ENCODE measurements around the gene GBP5.
"Not testable (repeated sequence)": the region's sequence is repeated elsewhere in the genome, so short reads cannot be mapped to it uniquely, and the experiment has no call there.

GBP5 gene, protein sequence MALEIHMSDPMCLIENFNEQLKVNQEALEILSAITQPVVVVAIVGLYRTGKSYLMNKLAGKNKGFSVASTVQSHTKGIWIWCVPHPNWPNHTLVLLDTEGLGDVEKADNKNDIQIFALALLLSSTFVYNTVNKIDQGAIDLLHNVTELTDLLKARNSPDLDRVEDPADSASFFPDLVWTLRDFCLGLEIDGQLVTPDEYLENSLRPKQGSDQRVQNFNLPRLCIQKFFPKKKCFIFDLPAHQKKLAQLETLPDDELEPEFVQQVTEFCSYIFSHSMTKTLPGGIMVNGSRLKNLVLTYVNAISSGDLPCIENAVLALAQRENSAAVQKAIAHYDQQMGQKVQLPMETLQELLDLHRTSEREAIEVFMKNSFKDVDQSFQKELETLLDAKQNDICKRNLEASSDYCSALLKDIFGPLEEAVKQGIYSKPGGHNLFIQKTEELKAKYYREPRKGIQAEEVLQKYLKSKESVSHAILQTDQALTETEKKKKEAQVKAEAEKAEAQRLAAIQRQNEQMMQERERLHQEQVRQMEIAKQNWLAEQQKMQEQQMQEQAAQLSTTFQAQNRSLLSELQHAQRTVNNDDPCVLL

DNA sequence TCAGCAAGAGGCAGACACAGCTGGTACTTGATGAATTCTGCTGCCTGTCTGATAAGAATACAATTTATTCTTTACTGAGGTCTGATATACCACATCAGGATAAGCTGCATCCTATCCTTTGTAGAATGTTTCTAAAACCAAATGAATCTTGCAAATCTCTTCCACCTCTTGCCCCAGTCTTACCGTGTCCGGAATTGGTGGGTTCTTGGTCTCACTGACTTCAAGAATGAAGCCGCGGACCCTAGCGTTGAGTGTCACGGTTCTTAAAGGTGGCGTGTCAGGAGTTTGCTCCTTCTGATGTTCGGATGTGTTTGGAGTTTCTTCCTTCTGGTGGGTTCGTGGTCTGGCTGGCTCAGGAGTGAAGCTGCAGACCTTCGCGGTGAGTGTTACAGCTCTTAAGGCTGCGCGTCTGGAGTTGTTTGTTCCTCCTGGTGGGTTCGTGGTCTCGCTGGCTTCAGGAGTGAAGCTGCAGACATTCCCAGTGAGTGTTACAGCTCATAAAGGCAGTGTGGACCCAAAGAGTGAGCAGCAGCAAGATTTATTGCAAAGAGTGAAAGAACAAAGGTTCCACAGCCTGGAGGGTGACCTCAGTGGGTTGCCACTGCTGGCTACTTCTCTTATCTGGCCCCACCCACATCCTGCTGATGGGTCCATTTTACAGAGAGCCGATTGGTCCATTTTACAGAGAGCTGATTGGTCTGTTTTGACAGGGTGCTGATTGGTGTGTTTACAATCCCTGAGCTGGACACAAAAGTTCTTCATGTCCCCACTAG is at the start of gene GBP5:
Gene GBP5, minus strand, starts transcription at position 592 of the 773 bp plus-strand sequence. CDS start 3,305 bp downstream, outside the sequence.
- DNase-seq (ENCODE audit: low read depth in 2 of 2), result peak; percentile 47 to 49

DNA sequence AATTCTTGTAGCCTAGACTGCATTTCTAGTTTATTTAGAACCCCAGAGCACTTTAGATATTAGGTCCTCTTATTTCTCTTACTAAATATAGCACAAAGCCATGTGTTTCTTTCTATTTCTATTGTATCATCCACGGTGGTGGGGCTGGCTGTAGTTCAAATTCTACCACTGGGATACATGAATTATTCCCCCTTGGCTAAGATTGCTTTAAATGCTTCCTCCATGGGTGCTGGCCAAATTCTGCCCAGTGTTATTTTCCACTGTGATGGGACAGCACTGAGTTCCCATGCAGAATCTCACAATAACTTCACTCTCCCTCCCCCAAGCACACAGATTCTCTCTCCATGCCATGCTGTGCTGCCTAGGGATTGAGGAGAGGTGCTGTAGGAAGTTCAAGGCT is 49.7 kb upstream of the GBP5 start:
- no peak for DNase-seq (ENCODE audit: low read depth in 2 of 2)

DNA sequence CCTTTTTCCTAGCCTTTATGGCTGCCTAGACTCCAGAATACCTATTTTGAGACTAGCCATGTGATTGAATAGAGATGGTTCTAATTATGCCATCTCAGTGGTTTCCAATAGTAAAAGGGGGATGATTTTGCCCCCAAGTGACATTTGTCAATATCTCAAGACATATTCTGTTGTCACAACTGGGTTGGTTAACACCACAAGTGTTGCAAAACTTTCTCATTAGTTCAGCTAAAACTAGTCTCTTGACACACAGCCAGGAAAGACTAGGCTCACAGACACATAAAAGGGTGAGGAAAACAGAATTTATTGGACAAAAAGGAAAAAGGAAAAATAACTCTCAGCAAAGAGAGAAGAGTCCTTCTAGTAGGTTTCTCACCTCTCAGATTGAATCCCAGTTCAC is 39.9 kb upstream of the GBP5 start:
- no peak for DNase-seq (ENCODE audit: low read depth in 2 of 2)

DNA sequence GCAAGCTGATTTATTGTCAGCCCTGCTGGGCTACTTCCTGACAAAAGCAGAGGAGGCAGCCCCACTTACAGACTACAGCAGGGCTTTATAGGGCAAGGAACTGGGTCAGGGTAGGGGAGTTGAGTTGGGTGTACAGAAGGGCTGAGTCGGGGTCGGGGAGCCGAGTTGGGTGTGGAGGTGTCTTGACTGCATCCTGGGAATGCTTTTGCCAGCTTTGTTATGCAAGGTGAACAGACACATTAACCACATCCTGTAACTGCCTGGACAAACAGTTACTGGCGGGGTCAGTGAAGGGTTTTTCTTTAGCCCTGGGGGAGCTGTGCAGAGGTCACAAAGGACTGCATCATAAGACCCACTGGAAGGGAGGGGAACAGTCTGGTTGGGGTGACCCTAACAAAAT is 39.1 kb upstream of the GBP5 start:
- no peak for DNase-seq (ENCODE audit: low read depth in 2 of 2)

DNA sequence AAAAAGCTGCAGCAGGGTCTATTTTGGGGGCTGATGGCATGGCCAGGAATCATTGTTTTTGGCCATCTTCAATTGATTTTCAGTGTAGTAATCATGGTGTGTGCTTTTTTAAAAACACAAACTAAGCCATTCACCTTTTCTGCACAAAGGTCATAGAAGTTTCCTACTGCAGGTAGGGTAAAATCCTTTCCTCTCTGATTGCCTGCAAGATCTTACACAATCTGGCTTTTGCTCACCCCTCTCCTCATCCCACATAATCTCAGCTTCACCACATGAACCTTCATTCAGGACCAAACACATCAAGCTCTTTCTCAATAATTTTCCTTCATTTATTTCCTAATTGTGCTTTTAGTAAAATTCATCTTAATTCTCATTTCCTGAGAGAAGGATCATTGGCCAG is 38.3 kb upstream of the GBP5 start:
- DNase-seq (ENCODE audit: low read depth in 2 of 2), result no peak

DNA sequence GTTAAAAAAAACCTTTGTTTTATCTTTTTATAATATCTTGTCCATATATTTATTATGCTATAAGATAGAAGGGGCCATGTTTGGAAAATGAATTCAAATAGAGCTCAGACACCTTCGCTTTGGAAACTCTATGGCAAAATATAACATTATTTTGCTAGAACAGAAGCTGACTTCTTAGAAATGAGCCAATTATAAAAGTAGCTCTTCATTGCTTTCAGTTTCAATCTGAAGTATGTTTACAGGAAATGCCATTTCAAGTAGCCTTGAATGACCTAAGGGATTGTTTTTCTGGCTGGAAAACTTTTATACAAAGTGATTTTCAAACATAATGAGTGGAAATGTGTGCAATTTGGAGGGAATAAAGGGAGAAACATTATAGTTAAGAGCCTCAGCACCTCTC is 37.8 kb upstream of the GBP5 start:
- no peak for DNase-seq (ENCODE audit: low read depth in 2 of 2)

DNA sequence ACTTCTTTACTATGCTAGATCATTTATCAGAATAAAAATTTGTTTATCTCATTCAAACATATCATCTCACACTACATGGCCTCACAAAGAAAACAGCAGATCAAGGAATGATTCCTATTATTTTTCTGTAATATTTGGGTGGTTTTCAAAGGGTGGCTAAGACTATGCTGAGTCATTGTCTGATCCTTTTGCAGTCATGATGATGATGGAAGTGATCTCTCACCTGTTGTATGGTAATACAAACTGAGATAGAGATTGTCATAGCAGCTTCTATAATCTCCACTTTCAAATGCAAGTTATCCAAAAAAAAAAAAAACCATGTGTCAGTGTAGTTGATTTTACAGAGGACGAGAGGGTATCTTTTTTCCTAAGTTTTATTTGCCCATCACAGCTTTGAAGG is 37.2 kb upstream of the GBP5 start:
- no peak for DNase-seq (ENCODE audit: low read depth in 2 of 2)

DNA sequence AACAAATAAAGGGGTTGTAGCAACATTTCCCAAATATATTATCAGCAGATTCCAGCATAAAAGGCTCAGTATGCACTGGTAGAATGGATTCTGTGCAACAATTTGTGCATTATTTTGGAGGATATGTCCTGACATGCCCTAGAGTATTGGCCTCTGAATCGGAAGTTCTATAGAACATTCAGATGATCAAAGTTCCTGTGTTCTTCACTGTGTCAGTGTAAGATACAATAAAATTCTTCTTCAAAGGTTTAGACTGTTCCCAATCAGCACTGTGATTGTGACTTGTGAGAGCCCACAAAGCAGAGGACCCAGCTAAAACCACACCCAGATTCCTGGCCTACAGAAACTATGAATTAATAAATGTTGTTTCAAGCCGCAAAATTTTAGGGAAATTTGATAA is 33.6 kb upstream of the GBP5 start:
- DNase-seq (ENCODE audit: low read depth in 2 of 2), result no peak

DNA sequence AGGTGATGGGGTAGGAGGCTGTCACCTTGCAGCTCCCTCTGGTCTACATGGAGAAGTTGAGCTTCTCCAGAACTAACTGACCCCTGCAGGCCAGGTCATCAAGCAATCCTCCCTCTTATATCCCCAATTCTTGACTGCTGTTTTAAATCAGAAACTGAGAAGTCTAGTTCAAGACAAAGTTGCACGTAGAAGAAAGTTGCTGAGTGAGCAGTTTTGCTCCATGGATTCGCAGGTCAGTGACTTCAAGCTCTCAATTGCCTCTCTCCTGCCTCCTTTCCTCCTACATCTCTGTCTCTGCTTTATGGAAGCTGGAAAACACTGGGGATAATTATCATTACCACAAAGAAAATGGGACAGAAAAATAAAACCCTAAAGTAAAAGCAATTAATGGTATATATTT is 32.8 kb upstream of the GBP5 start:
- DNase-seq (ENCODE audit: low read depth in 2 of 2), result no peak

DNA sequence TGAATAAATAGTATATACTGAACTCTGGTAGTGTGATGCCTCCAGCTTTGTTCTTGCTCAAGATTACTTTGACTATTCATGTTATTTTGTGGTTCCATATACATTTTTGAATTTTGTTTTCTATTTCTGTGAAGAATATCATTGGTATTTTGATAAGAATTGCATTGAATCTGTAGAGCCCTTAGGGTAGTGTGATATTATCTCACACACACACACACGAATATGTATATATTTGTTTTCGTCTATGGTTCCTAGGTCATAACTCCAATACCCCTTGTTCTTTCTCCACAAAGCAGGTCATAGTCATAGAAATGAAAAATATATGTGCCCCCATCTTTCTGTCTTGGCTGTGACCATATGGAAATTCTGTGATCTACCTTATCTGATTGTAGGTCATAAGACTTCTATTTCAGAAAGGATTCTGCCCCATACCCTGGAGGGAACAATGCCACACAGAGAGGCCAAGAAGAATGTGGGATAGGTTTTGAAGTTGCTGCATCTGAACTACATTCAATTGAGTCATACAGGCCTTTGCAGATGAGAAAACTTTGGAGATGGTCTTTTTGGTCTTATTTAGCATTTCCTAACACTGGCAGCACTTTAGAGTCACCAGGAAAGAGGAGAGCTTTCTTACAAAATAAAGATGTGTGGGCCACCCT is 32.0 kb upstream of the GBP5 start:
- DNase-seq (ENCODE audit: low read depth in 2 of 2), result no peak

DNA sequence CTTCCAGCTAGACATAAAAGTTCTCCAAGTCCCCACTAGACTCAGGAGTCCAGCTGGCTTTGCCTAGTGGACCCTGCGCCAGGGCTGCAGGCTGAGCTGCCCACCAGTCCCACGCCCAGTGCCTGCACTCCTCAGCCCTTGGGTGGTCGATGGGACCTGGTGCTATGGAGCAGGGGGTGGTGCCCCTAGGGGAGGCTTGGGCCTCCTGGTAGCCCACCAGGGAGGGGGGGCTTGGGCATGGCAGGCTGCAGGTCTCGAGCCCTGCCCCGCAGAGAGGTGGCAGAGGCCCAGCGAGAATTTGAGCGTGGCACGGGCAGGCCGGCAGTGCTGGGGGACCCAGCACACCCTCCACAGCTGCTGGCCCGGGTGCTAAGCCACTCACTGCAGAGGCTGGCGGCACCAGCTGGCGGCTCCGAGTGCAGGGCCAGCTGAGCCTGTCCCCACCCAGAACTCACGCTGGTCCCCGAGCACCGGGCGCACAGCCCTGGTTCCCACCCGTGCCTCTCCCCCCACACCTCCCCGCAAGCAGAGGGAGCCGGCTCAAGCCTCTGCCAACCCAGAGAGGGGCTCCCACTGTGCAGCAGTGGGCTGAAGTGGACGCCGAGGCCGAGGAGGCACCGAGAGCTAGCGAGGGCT is 30.2 kb upstream of the GBP5 start:
- DNase-seq (ENCODE audit: low read depth in 2 of 2), result no peak

DNA sequence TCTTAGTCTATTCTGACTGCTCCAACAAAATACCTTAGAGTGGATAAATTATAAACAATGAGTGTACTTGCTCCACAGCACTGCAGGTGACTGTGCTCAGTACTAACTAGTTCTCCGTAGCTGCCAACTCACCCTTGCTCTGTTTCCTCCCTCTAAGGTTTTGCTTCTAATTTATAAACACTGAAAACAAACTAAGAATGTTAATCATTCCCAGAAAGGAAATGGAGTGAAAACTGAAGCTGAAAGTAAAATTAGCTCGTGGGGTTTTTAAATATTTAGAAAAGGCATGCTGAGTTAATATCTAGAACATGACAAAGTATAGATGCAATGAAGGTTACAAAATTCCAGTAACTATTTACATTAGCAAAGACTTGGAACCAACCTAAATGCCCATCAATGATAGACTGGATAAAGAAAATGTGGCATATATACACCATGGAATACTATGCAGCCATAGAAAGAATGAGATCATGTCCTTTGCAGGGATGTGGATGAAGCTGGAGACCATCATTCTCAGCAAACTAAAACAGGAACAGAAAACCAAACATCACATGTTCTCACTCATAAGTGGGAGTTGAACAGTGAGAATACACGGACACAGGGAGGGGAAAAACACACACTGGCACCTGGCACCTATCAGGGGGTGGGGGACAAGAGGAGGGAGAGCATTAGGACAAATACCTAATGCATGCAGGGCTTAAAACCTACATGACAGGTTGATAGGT is 27.2 kb upstream of the GBP5 start:
- not testable (repeated sequence) for DNase-seq (ENCODE audit: low read depth in 2 of 2)

DNA sequence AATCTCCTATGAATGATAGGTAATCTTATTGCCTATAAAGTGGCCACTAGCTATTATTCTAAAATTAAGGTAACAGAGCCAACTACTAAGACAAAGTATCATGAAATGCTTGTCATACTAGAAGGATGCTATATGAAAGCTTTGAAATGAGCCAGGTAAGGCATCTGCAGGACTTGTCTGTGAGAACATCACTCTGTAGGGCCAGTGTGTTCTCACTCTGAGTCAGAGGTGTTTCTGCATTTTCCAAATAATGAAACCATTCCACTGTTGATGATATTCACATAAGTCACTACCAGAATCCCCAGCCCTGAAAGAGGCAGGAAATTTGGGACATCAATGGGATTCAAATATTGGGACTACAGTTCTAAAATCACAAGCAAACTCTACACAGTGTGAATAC is 25.8 kb upstream of the GBP5 start:
- no peak for DNase-seq (ENCODE audit: low read depth in 2 of 2)

DNA sequence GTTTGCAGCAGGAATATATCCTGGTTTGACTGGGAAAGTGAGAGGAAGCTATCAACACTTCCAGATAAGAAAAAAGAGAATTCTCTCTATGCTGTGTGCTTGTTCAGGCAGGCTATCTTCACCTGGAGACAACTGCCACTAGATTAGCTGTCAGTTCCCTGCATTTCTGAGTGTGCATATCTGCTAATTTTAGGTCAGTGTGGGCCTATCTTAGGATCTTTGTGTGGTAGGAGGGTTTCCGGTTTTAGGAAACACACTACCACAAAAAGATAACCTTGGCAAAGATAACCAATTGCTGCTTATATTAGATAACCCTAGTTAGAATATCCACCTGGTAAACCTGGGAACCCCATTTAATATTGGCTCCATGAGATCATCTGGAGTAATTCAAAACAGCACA is 22.5 kb upstream of the GBP5 start:
- no peak for DNase-seq (ENCODE audit: low read depth in 2 of 2)

DNA sequence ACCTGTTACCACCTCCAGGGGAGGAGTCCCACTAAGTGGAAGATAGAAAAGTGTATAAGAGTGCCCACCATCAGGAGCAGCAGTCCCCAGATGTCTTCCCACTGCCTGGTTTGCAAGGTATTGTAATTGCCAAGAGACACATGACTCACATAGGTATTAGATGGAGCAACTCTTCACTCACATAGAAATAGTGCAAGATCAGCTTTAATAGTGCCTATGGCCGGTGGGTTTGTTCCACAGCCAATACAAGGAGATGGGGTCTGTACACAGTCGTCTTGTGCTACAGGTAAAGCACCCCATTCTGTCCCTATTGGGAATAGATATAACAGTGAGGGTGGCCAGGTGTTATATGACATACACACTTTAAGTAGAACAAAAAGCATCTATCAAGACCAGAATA is 18.6 kb upstream of the GBP5 start:
- DNase-seq (ENCODE audit: low read depth in 2 of 2), result no peak

DNA sequence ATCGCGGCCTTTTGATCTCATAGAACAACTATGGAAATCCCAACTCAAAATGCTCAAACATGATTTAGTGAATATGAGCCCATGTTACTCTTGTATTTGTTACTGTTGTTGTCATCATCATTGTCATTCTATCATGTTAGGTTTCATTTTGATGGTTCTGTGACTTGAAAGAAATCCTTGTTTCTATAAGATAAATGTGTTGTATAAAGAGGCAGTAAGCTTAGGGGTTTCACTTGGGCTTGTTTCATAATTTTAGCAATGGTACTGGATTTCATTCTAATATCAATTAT is 15.3 kb upstream of the GBP5 start:
- DNase-seq (ENCODE audit: low read depth in 2 of 2), result no peak

DNA sequence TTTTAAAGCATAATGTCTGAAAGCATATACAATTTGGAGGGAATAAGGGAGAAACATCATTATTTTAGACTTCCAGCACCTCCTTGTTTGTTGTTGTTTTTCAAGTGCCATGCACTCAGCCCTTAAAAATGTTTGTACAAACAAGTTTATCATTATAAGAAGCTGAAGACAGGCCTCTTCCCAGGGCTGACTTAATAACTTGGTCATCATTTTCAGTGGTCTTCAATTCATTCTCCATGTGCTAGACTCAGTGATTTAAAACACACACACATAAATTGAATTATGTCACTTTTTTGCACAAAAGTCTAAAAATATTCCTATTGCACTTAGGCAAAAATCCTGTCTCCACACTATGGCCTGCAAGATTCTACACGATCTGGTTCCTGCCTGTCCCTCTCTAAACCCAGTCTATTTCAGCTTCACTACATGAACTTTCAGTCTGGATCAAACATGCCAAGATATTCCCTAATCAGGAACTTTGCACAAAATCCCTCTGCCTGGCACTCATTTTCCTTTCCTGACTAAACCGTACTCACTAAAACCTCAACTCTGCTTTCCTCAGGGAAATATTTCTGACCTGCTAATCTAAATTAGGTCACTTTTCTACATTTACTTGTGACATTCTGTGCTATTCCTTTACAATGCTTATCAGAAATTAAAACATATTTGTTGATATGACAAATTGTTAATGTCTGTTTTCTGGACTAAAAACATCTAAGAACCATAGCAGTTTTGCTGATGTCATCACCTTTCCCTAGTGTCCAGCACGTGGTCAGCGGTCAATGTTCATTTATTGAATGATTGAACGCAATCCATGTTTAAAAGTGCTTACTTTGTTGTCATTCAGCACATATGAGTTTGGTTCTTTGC is 14.8 kb upstream of the GBP5 start:
- no peak for DNase-seq (ENCODE audit: low read depth in 2 of 2)

DNA sequence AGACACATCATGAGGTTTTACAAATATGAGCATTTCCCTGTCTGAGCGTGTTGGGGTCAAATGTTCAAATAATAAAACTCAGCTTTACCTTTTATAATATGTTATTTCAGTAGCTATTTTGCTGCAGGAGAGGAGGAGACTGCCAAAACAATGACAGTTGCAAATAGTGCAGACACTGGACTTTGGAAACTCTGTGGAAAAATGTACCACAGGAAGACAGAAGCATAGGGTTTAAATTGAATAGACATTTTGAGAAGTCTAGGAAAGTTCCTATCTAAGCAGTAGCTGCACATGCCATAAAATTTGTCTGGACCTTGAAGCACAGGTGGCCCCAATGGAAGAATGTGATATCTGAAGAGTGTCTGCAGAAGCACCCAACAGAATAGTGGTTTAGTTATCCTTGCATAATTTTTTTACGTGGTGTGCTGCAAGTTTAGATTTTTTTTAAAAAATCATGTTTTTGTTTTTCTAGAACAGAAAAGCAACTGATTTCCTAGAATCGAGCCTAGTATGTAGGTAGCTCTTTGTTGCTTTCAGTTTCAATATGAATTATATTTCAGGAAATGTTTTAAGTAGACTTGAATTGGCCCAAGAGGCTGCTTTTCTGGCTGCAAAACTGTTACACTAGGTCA is 14.0 kb upstream of the GBP5 start:
- no peak for DNase-seq (ENCODE audit: low read depth in 2 of 2)

DNA sequence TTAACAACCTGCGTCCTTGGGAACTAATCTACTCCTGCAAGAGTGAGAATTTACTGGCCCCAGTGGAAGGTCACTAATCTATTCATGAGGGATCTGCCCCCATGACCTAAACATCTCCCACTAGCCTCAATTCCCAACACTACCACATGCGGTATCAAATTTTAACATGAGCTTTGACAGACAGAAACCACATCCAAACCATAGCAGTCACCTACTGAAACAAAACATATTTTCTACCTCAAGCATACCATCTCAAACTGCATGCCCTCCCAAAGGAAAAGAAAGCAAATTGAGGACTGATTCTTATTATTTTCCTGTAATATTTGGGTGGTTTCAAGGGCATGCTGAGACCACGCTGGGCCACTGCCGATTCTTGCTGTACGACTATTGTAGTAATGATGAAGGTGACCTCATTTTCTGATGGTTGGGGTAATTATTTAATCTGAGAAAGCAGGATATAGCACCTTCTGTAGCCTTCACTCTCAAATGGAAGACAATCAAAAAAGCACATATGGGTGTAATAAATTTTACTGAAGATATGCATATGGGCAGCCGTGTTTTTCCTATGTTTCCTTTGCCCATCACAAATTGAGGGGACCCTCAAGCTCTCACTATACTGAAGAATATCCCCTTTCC is 13.2 kb upstream of the GBP5 start:
- no peak for DNase-seq (ENCODE audit: low read depth in 2 of 2)

All from stimulated activated CD8-positive, alpha-beta memory T cell treated with anti-CD3 and anti-CD28 coated beads, Interleukin-15, amount 100 ng/mL, for 48 hours (primary cell).